SK-N-MC (cell line): ENCODE results near the gene OR1L8.

Experiments
- EZH2 ChIP-seq: fragments of 200-600 bp; sonication (generic); IDR thresholded peaks from one replicate; pipeline ENCODE4 v1.6.1; 2017; ENCODE audit warnings: antibody characterized with exemption
- POLR2AphosphoS5 ChIP-seq: IDR thresholded peaks from 2 replicates; pipeline ENCODE4 v1.6.1; 2012; ENCODE audit warnings: mild to moderate bottlenecking, low read depth, low read length, borderline replicate concordance

GRCh38 chr9:122538757-122539156 lies 44.4 kb downstream of the OR1L8 start:
- TF ChIP-seq POLR2AphosphoS5 (no peak), EZH2 (no peak)
